ENCODE data around the gene CHN2.

Gene CHN2

DNA sequence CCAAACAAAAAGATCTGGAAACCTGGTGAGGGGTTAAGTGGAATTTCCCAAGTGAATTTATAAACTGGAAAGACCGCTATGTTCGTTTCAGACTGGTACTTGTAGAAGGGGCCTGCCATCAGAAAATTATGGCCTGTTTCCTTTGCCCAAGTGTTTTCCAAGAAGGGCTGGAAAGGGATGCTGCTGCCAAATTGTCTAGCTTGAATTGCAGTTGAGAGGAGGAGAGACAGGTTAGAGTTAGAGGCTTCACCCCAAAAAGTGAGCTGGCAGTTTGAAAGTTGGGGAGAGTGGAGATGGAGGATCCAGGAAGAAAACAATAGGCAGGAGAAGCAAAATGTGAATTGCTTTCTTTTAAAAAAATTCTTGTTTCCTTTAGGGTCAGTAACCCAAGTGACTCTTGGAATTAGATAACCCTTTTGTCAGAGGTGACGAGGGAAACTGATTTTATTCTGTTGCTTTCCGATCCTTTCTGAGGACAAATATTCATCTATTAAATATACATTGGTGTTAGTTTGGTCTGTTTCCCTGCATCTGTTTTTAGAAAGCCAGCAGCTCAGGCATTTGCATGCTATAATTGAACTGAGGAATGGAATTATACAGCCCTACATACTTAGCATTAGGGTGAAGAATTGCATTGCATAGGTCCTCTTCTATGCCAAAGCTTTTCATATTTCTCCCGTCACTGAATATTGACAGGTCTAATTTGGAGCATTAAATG is 286.5 kb downstream of the CHN2 start:
- DNase-seq = no peak

DNA sequence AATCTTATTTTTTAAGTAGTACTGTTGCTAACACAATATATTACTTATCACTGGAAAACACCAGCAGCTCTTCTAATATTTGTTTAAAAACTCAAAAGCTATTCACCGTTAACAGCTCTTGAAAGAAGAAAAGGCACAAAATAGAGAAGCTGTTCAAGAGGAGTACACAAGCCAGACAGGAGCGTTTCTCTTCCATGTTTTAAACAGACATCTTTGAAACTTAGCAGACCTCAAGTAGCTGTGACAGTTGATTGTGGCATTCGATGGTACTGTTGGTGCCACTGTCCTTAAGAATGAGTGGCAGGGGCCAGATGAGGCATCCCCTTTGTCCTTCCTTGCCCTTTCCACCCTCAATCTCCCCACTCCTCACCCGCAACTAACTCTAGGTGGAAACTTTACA is 287.5 kb downstream of the CHN2 start:
- DNase-seq = no peak

DNA sequence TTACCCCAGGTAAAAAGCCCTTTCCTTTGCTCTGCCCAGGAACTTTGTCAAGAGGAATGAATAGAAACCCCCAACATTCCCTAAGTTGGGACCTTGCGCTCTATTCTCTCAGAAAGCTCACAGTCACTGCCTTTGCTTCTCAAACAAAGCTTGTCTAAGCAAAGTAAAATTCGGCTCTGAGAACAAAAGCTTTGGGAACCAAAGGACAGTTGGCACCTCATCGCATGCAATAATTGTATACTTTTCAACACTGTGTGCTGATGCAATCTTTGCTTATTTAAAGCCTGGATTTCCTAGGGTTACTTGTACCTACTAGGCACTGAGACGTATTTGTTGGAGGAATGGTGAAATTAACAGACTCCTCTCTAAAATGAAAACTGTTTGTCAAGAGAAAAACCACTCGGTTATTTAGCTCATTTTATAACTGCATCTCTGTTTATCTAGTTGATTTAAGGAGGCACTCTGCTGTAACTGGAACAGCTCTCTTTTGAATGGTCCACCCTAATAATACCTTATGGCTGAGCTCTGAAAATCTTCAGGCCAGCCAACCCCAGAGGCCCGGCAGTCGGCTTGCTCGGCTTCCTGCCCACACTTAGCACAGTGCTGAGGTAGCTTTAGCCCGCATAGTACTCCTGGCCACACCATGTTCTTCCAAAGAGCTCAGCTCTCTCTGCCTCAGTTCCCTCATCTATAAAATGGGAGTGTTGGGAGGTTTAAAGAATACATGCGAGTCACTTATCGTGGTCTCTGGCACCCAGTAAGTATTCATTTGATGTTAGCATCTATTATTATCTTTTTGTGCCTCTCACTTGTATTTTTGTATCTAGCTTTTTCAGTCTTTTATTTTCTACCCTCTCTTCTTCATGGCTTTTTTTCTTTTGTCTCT is 288.9 kb downstream of the CHN2 start:
- no peak for DNase-seq

DNA sequence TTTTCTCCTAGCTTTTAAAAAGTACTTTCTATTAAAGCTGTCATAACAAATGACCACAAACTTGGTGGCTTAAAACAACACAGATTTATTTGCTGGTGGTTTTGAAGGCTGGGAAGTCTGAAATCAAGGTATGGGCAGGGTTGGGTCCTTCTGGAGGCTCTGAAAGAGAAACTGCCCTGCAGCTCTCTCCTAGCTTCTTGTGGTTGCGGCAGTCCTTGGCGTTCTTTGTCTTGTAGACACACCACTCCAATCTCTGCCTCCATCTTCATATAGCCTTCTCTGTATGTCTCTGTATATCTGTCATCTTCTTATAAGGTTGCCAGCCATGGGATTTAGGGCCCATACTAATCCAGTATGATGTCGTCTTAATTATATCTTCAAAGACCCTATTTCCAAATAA is 289.7 kb downstream of the CHN2 start:
- no peak for DNase-seq

DNA sequence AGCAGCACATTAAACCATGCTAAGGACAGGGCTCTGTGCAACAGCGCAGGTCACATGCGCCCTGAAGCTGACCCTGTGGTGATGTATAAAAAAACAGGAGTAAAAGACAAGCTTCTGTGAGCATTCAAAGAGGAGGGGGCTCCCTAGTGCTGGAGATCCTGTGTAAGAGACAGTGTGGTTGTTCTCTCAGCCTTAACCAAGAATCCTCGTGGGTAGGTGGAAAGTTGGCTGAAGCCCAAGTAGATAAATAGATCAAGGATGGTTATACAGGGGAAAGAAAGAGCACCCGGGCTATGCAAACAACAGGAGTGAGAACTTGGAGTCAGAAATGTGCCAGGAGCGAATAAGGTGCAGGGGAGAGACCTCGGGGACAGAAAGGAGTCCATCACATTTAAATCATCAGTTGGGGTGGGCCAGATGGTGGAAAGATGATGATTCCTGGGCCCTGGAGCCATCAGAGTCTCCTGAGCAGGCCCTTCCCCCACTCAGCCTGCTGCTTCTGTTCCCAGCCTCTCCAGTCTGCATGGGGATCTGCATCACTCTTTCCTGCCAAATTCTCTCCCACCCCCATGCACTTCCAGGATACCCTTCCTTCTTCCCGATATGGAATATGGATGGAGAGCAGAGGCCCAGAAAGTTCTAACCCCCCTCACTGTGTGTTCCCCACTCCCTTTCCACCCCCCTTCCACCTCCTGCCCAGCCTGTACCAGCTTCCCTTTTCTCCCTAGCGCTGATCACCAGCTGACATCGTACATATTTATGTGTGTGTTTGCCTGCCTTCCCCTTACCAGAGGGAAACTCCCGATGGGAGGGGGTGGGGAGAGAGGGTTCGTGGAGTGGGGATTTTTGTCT is 291.0 kb downstream of the CHN2 start:
- DNase-seq = no peak

DNA sequence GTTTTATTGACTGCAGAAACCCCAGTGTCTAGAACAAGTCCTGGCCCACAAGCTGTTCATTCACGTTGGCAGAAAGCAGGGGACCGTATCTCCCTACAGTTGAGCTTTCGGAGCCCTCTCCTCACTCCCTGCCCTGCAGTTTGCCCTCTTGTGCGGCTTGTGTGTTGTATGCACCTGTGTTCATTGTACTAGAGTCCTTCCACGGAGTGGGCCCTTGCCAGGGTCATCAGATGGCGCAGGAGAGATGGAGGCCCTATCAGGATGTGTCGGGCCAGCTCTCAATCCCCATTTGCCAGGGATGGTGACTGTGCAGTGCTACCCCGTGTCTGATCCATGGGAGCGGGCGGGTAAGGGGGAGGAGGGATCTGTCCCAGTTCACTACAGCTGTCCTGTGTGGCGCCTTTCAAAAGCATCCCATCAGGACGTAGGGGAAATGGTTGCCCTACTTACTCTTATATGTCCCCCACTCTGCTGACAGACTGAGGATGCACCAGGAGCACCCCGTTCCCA is 291.7 kb downstream of the CHN2 start:
- no peak for DNase-seq

DNA sequence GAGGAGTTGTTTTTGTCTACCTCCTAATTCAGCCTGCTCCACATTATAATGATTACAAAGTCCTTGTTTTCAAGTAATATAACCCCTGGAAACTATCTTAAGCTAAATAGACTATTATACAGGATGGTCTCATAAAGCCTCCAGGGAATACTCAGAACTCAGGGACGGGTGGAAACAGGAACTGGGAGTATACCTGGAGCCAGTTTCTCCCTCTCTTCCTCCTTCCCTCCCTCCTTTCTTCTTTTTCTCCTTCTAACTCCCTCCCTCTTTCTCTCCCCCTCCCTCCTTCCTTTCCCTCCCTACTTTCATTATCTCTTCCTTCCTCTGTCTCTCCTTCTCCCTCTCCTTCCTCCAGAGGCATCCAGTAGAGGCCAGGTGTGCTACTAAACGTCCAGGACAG is 292.8 kb downstream of the CHN2 start:
- no peak for DNase-seq

DNA sequence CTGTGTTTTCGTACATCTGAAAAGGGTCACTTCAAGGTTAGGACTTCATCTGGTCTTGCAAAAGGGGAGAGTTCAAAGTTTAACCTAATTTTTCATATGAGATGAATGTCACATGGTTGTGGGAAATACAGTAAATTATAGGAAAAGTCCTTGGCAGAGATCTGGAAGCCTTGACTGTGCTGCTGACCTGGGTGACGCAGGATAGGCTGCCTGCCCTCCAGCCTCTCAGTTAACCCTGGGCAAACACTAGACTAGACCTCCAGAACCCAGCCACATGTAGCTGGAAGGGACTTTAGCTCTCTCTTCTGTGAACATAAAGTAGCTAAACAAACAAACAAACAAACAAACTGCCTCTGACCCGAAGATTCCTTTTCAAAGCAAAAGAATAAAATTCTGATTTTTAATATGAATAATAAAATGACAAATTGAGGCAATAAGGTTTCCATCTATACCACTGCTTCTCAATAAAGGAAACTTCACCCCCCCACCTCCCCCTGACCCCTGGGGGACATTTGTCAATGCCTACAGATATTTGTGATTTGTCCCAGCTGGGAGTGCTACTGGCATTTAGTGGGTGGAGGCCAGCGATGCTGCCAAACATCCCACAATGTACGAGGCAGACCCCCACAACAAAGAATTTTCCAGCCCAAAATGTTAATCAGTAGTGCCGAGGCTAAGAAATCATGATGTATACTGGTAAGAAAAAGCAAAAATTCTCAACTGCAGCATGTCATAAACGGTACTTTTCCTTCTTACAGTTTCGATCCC is 293.8 kb downstream of the CHN2 start:
- no peak for DNase-seq

DNA sequence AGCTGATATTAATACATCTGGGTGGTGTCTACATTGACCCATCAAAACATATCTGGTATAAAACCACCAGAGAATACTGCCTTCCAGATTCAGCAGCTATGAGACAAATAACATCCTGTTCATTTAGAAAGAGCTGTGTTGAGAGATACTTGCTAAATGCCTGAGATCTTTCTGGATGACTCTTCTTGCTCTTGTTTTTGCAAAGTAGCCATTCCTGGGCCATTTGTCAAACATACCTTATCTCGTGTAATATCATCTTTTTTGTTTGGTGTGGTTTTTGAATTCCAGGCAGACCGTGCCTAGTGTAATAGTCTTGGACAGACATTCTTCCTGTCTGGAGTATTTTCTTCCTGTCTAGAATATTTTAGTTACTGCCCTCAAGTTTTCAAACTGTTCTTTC is 294.4 kb downstream of the CHN2 start:
- no peak for DNase-seq

DNA sequence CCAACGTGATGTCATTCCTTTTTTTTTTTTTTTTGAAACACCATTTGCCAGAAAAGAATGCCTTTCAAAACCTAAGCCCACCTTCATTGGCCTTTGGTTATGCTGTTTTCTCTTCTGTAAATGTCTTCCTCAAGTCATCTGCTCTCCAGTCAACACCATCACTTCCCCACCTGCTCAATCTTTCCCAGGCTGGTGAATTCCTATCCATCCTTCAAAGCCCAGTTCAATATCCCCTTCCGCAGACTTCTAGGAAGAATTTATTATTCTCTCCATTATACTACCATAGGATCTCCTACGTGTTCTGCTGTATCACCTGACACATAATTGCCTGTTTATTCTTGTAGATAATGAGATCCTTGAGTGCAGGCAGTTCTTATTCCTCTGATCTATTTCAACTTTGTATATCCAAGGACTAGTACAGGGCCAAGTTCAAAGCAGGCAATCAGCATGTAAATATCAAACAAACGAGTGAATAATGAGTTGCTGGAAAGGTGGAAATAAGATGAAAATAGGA is 295.6 kb downstream of the CHN2 start:
- DNase-seq = no peak

DNA sequence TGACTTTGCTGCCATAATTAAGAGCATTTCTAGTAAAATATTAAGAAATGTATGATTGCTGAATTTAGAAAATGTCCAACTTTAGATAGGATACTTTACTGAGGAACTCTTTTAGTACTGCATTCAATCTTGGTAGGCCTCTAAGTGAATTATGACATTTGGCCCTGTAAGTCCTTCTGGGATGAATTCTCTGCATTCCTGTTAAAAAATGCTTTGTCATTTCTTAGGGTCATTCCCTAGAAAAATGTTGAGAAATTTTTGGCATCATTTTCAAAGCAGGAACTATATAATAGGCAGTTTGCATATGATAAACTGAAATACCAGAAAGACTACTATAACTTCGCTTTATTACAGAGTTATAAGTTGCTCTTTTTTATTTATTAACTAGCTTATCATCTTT is 299.8 kb downstream of the CHN2 start:
- no peak for DNase-seq

DNA sequence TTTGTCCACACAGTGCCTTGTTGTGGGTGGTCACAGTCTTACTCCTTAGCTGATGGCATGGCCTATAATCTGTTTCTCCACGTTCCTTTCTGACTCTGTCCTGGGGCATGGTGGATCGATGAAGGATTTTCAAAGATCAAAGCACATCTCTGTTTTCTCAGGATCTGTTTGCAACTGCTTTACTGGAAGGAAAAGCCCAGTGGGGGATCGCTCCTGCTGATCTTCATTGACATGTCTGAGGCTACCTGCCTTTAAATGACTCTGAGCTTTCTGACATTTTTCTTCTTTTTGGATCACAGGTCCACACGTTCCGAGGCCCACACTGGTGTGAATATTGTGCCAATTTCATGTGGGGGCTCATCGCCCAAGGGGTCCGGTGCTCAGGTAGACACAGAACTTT is 301.1 kb downstream of the CHN2 start:
- no peak for DNase-seq

DNA sequence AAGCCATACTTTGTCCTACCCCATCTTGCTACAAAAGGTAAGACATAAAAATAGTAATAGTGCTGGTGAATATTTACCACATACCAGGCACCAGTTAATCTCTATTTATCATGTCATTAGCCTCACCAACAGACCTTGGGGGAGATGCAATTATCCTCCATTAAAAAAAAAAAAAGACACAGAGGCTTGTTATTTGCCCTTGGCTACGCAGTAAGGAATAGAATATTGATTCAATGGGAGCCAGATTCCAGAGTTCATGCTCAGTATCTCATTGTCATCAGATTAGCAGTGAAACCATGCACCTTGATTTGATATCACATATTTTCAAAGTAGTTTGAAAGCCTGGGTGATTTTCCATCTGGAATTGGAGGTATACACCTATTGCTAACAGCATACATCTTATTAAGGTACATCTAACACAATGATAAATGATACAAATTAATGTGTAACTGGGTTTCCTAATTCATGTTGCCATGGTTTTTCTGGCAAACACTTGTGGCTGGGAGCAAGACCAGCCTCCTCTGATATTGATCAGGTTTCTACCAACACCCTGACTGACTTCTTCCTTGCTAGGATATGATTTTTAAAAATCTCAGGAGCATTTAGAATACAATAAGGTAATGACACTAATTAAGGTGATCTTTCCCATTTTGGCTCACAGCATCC is 301.9 kb downstream of the CHN2 start:
- no peak for DNase-seq

DNA sequence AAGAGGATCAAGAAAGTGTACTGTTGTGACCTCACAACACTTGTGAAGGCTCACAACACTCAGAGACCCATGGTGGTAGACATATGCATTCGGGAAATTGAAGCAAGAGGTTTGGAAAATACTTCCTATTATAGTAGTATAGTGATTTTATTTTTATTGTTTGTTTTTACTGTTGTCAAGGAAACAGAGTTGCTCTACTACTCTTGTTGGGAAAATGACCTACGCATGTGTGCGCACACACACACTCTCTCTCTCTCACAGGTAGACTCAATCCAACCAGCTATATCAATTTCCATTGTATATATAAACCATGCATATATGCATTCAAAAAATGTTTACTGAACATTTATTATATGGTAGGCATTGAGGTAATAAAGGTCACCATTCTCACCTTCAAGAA is 305.4 kb downstream of the CHN2 start:
- no peak for DNase-seq

DNA sequence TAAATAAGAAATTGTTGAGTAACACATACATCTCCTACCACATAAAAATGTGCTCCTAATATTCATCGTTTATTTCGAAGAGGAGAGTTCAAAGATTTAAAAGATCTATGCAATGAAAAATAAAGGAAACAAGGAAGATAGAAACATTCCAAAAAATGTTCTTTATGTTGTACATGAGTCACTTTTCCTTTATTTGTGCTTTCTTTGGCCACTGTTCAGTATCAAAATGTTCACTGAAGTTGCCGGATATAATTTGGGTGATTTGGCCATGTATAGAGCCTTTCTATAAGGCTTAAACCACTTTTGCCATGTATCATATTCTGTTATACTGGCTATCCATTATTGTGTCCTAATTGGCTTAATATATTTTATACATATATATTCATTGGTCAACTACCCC is 306.1 kb downstream of the CHN2 start:
- no peak for DNase-seq

DNA sequence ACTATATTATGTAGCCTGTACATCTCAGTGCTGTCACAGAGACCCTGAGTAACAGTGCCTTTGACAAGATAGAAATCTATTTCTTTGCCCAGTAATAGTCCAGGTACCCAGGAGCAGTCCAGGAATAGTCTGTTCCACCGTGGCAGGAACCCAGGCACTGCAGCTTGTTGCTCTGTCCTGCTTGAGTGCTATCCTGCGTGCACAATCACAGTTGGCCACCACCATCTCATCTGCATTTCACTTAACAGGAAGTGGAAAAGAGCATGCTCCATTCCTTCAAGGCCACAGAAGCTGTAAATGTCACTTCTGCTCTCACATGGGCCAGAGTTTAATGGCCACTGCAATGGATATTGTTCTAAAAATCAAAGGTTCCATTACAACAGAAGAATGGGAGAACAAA is 307.6 kb downstream of the CHN2 start:
- DNase-seq = no peak

DNA sequence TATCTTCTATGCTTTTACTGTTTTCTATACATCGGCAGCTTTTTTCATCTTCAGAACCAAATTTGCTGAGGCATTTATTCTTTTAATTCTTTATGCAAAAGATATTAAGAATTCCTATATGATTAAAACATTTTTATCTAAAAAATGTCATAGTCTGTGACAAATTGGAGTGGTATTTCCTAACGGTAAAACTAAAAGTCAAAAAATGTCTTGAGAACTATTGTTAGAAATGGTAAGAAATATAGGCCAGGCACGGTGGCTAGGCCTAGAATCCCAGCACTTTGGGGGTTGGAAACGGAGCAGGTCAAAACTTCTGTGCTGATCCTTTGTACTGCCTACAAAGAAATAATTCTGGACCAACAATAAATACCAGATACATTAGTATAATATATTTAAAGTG is 311.4 kb downstream of the CHN2 start:
- DNase-seq = no peak

DNA sequence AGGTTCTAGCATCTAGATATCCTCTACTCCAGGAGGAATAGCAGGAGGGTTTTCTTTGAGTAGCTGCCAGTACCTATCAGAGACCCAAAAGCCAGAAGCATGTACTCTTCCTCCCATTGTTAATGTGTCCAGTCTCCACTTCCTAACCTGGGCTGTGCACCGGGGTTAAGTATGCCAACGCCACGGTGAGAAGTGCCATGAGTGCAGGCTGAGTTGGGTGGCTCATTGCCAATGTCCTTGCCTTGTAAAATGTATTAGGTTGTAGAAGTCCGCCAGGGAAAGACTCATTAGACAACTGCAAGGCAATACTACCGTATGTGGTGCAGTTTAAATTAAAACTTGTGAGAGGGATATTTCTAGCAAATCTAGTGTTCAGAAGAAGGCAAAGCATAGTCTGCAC is 314.0 kb downstream of the CHN2 start:
- DNase-seq = no peak

DNA sequence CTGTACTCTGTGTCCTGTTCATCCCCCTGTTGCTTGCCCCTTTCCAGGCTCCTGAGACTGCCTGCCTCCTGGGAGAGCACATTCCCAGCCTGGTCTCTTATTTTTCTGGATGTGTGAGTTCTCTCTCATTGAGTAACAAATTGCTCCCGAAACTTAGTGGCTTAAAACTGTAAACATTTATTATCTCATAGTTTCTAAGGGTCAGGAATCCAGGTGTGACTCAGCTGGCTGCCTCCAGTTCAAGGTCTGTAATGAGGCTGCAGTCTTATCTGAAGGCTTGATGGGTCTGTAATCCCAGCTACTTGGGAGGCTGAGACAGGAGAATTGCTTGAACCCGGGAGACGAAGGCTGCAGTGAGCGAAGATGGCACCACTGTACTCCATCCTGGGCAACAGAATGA is 315.5 kb downstream of the CHN2 start:
- no peak for DNase-seq

DNA sequence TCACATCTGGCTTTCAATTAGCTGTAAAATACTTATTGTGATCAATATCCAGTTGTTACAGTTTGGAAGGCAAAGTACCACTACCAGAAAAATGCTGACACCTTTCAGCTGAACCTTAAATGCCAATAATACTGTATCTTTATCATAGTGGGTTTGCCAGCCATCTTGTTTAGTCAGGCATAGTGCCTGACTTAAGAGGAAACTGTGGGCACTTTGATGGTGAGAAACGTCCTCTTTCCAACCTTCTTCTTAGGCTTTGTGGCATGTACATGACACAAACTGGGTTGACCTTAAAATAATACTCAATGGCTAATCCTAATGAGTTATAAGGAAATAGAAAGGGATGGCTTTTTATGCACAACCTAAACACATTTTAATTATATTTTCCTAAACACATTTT is 316.8 kb downstream of the CHN2 start:
- no peak for DNase-seq

DNA sequence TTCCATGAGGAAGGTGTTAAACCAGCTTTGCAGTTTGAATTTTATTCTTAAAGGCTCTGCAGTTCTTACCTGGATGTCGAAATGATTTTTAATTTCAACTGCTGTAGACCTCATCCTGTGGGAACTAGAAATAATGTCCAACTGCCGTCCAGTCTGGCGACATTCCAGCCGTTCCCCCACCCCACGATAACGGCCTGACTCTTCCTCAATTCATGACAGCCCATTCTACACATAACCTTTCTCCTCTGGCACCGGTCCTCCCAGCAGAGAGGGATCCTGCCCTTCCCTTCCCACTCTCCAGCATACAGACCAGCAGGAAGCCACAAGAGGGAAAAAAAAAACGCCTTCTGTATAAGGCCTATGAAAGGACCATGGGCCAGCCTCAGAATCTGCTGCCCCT is 317.3 kb downstream of the CHN2 start:
- no peak for DNase-seq

DNA sequence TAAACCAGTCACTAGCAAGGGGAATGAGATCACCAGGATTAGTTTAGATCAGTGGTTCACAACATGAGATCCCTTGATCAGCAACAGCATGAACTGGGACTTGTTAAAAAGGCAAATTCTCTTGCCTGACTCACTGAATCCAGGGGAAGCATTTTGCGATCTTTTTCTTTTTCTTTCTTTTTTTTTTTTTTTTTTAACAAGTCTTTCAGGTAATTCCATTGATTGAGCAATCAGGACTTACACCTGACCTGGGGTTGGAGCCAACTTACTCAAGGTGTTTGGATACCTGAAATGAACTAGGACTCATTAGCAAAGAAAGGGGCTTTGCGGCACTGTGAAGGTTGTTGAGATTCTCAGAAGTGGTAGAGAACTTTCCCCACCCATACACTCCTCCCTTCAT is 321.9 kb downstream of the CHN2 start:
- DNase-seq = no peak
